HG02852 (cell line): Measurements from ENCODE around the gene KRTAP5-1.
A peak's percentile ranks its signal among the peaks of the same experiment; 100 is the strongest.
"Not testable (repeated sequence)": the region's sequence is repeated elsewhere in the genome, so short reads cannot be mapped to it uniquely, and the experiment has no call there.

Experiments used
- ATAC-seq: cut with Tn5 transposase; IDR thresholded peaks from one replicate; pipeline ENCODE4 v1.9.1; 2021; ENCODE audit warnings: mild to moderate bottlenecking, moderate library complexity; ENCODE audit not compliant: unreplicated experiment

KRTAP5-1 gene, protein sequence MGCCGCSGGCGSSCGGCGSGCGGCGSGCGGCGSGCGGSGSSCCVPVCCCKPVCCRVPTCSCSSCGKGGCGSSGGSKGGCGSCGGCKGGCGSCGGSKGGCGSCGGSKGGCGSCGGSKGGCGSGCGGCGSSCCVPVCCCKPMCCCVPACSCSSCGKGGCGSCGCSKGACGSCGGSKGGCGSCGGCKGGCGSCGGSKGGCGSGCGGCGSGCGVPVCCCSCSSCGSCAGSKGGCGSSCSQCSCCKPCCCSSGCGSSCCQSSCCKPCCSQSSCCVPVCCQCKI

DNA sequence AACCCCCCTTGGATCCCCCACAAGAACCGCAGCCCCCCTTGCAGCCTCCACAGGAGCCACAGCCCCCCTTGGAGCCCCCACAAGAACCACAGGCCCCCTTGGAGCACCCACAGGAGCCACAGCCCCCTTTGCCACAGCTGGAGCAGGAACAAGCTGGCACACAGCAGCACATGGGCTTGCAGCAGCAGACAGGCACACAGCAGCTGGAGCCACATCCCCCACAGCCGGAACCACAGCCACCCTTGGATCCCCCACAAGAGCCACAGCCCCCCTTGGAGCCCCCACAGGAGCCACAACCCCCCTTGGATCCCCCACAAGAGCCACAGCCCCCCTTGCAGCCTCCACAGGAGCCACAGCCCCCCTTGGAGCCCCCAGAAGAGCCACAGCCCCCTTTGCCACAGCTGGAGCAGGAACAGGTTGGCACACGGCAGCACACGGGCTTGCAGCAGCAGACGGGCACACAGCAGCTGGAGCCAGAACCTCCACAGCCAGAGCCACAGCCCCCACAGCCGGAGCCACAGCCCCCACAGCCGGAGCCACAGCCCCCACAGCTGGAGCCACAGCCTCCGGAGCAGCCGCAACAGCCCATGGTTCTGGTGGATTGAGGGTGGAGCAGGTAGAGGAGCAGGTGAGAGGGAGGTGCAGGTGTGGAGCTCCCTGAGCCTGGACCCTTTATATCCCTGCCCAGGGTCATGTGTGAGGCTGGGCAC is at the start of gene KRTAP5-1:
Gene KRTAP5-1 (minus strand): TSS at position 623 of the 710 bp plus-strand sequence. CDS start 34 bp downstream, at position 589.
- not testable (repeated sequence) for ATAC-seq

DNA sequence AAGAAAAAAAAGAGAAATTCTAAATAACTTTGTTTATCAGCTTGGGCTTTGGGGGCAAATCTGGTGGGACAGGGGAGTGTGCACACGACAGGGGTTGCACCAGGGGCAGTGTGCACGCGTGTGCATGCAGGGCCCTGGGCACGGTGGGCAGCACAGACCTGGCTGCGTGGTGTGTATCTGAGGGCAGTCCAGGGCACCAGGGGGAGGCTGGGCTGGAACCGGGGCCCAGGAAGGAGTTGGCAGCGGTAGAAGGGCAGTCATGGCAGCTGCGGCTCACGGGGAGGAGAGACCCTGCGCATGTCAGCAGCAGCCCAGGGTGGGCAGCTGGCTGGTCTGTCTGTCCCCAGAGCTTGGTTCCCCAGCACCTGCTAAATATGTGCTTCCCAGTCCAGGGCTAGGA is 48.8 kb upstream of the KRTAP5-1 start:
- no peak for ATAC-seq

DNA sequence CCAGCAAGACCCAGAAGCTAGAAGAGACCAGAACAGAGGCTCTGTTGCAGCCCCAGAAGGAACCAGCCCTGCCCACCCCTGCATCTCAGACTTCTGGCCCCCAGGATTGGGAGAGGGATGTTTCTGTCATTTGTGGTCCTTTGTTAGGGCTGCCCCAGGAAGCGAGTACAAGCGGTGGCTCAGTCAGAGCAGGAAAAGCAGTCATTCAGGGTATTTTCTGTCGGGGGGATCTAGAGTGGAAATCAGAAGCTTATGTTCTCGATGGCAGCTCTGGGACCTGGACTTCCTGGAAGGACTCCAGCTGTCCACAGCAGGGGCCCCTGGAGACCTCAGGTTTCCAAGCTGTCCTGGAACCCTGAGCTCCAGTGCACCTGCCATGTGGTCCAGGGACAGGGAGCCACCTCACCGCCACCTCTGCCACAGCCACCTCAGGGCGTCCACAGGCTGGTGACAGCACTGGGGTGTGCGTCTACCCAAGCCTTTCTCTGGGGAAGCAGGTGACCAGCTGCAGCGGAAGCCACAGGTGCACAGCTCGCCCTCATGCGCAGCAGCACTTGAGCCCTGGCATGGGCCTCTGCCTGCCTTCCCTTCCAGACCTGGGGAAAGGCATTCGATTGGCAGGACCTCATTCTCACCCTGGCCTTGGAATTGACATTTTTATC is 47.1 kb upstream of the KRTAP5-1 start:
- ATAC-seq, result no peak

DNA sequence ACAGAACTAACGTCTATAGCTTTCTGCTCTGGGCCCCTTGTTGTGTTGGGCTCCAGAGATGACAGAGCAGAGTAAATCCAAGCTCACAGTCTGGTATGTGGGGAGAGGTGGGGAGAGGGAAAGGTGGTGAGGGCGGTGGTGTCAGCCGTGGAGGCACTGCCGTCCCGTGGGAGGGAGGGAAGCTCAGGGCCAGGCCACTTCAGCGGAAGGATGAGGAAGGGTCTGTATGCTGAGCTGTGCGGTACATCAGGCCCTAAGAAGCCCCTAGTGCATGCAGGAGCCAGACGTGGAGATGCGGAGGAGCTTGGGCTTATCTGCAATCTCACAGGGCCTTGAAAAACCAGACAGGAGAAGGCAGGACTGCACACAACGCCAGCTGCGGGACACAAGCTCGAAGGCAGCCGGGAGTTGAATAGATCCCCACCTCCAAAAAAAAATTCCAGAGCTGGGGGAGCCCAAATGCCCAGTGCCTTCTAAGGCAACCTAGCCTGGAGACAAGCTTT is 46.0 kb upstream of the KRTAP5-1 start:
- ATAC-seq, result no peak

DNA sequence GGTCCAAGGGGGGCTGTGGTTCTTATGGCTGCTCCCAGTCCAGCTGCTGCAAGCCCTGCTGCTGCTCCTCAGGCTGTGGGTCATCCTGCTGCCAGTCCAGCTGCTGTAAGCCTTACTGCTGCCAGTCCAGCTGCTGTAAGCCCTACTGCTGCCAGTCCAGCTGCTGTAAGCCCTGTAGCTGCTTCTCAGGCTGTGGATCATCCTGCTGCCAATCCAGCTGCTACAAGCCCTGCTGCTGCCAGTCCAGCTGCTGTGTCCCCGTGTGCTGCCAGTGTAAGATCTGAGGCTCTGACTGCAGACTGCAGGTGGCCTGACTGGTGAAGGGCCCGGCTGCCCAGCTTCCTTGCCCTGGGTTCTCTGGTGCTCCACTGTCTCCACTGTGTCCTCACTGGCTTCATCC is 45.2 kb upstream of the KRTAP5-1 start:
- no peak for ATAC-seq

DNA sequence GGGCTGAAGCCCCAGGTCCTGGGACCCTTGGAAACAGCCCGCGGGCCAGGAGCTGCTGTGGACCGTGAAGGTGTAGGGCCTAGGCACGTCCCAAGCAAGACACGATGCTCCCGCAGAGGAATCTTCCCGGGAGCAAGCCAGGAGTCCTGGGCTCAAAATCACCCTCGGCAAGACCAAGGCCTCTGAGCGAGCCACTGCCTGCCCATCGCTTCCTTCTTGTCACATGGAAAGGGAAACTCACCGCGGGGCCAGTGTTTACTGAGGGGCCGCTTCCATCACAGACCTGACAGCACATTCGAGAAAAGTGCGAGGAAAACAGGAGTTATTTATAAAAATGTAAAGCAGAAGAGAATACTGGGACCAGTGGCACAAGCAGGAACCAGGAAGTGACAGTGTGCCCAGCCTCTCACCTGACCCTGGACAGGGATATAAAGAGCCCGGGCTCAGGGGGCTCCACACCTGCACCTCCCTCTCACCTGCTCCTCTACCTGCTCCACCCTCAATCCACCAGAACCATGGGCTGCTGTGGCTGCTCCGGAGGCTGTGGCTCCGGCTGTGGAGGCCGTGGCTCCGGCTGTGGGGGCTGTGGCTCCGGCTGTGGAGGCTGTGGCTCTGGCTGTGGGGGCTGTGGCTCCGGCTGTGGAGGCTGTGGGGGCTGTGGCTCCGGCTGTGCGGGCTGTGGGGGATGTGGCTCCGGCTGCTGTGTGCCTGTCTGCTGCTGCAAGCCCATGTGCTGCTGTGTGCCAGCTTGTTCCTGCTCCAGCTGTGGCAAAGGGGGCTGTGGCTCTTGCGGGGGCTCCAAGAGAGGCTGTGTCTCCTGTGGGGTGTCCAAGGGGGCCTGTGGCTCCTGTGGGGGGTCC is 44.5 kb upstream of the KRTAP5-1 start, which contains the start of gene KRTAP5-5:
Gene KRTAP5-5 (plus strand): TSS at position 450 of the 860 bp plus-strand sequence. CDS start 66 bp downstream, at position 516.
- no peak for ATAC-seq

DNA sequence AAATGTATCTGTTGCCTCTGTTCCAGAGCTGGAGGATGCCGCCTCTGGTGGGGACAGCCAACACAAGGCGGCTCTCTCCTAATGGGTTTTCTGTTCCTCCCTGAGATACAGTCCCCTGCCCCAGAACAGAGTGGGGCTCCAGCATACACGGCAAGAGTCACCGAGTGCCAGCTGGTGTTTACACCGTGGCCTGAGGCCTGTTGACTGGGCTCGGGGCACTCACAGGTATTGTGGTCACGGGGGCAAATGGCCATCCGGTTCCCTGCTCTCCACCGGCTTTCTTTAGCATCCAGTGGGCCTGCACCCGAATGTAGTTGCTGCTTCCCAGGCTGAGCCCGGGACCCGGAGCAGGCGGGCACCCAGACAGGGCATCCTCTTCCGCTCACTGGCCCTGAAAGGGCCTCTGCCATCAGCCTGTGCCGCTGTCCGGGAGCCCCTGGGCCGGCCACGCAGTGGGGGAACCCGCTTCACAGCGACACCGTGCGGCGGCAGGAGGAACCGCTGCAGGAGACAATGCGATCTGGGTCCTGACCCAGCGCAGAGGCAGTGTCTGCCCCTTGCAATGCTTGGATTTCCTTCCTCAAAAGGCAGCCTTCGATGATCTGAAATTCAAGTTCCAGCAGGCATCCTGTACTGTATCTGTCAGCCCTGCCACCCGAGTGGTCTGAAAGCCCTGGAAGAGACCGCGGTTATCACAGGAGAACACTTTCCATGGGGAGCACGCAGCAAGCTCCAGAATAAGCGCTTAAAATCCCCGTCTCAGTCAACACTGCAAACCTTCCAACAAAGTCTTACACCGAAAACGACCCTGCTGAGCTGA is 43.6 kb upstream of the KRTAP5-1 start:
- no peak for ATAC-seq

DNA sequence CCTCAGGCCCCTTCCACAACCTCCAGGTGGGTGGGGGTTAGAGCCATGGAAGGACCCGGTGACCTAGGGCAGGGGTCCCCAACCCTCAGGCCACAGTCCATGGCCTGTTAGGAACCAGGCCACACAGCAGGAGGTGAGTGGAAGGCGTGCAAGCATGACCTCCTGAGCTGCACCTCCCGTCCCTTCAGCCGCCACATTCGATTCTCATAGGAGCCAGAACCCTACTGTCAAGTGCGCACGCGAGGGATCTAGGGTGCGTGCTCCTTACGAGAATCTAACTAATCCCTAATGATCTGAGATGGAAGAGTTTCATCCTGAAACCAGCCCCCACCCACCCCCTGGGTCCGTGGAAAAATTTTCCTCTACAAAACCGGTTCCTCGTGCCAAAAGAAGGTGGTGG is 40.5 kb upstream of the KRTAP5-1 start:
- ATAC-seq, result no peak

DNA sequence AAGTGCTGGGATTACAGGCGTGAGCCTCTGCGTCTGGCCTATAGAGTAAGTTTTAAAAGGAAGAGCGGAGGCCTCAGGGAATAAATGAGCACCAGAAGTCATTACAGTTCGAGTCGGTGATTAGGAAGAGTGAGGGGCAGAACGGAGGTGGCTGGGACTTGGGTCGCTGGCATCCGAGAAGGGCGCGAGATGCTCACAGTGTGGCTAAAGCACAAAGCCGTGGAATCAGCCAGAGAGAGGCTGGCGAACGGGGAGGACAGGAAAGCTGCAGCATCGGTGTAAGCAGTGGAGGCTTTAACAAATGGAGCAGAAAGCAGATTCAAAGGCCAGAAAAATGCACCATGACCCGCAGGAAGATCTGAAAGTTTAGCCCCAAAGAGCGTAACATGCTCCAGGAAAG is 39.5 kb upstream of the KRTAP5-1 start:
- no peak for ATAC-seq

DNA sequence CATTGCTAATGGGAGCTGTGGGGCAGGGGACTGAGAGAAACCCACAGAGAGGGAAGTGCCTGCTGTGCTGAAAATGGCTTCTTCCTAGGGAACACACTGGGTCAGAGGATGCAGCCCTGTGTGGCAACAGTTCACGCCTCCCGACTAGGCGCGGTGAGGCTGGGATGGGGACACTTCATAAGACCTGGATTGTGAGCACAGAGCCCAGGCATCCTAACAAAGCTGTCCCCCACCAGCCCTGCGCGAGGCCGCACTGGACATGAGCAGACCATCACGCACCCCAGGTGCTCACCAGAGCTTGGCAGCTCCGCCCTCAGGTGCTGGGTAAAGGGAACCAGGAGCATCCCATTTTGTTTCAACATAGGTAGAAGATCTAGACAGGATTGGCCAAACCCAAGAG is 38.6 kb upstream of the KRTAP5-1 start:
- no peak for ATAC-seq

DNA sequence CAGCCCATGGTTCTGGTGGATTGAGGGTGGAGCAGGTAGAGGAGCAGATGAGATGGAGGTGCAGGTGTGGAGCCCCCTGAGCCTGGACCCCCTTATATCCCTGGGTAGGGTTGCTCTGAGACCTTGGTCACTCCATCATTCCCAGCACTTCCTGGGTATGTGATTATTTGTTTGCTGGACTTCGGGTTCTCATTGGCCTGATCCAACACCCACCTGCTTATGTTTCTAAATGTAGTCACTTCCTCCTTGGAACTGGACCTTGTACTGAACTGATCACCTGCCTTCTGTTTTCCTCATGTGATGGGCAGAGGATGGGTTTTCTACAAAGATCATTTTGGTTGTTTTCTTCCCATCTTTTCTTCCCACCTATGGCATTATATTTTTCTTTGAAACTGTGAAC is 37.0 kb upstream of the KRTAP5-1 start, which contains the start of gene KRTAP5-4:
Gene KRTAP5-4 (minus strand): TSS at position 53 of the 400 bp plus-strand sequence. CDS start 45 bp downstream, at position 8.
- ATAC-seq, result no peak

DNA sequence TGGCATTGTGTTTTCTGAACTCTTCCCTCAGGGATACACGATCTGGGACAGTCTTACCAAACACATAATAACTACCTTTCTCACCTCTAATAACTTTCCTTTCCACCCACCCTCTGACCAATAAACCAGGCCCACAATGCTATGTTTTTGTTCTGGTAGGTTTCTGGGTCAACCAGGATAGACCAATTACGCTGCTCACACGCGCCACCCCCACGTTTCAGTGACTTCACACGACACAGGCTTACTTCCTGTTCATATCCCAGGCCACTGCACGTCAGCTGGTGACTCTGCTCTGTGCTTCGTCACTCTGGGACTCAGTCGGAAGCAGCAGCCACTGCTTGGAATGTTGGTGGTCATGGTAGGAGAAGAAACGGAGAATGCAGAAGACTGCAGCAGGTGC is 34.4 kb upstream of the KRTAP5-1 start:
- no peak for ATAC-seq

DNA sequence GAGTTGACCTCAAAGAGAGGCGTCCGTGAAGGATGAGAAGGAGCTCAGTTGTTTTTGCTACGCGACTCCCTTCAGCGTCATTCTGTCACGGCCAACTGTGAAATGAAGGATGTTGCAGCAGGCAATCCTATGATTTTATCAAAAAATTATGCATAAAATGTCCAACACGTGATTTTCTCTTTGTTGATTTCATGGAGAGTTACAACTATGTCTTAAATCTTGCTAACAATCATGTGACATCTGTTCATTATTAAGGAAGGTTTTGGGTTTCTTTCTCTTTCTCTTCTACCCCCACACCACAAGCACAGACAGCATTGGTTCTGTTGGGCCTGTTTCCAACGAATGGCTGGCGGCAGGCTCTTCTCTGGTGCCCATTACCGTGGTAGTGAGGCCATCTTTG is 33.1 kb upstream of the KRTAP5-1 start:
- no peak for ATAC-seq

DNA sequence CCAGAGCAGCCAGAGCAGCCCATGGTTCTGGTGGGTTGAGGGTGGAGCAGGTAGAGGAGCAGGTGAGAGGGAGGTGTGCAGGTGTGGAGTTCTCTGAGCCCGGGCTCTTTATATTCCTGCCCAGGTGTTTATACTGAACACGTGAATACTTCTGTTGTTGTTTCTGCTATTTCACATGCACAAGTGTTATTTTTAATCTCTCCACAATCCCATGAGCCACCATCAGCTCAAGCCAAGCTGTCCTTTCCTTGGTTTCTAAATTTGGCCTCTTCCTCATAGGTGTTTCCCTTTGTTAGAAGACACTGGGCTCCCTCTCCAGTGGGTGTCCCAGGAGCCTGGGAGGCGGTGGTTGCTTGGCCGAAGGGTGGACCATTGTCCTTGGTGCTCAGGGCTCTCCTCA is 23.3 kb upstream of the KRTAP5-1 start, which contains the start of gene KRTAP5-3:
Gene KRTAP5-3 (minus strand): TSS at position 101 of the 400 bp plus-strand sequence. CDS start 78 bp downstream, at position 23.
- ATAC-seq, result no peak

DNA sequence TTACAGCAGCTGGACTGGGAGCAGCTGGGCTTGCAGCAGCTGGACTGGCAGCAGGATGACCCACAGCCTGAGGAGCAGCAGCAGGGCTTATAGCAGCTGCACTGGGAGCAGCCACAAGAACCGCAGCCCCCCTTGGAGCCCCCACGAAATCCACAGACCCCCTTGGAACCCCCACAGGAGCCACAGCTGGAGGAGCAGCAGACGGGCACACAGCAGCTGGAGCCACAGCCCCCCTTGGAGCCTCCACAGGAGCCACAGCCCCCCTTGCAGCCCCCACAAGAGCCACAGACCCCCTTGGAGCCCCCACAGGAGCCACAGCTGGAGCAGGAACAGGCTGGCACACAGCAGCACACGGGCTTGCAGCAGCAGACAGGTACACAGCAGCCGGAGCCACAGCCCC is 22.8 kb upstream of the KRTAP5-1 start:
- not testable (repeated sequence) for ATAC-seq

DNA sequence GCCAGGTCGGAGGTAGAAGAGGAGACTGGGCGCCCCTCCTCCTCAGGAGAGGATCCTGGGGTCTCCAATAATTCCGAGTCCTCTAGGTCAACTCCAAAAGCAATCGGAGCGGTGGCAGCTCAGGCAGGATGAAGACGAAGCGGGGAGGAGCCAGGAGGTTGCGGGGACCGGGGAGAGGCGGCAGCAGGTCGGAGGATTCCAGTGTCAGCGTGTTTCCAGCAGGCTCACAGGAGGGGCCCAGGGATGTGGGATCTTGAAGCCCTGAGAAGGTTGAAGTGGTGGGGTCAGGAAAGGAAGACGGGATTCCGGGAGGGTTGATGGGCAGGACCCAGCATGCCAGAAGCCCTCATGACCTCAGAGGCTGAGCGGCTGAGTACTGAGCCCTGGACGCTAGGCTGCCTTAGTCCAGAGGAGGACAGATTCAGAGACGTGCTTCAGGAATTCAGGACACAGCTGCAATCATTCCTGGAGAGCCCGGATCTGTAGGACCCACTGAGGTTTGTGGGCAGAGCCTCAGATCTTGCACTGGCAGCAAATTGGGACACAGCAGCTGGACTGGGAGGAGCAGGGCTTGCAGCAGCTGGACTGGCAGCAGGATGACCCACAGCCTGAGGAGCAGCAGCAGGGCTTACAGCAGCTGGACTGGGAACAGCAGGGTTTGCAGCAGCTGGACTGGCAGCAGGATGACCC is 22.2 kb upstream of the KRTAP5-1 start:
- not testable (repeated sequence) for ATAC-seq

DNA sequence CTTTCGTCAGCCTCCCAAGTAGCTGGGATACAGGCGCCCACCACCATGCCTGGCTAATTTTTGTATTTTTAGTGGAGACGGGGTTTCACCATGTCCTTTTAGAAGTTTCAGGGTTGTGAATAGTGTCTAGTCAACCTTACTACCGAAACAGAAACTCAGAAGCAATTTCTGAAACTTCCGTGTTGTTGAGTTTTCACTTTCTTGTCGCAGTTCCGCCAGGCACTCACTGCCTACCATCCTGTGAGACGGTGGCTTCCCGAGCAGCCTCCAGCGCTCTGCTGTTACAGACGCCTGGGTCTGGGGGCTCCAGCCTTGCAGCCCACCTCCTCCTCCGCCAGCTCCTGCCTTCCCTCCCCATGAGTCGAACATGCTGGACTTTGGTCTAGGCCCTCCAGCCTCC is 20.8 kb upstream of the KRTAP5-1 start:
- peak; percentile 88 for ATAC-seq

DNA sequence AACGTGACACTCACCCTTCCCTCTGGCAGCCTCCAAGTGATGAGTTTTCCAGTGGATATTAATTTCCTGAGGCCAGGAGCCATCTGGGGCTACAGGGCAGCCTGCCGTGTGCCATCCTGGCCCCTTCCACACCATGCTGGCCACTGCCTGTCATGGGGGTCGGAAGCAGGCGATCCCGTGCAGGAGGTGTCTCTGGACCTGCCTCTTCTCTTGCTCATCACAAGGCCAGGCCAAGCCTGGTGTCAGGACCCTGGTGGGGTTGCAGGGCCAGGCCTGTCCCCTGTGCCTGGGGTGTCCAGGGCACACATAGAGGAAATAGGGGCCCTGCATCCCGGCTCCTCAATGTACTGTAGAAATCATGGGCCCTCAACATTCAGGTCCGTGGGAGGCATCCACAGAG is 19.6 kb upstream of the KRTAP5-1 start:
- ATAC-seq, result no peak

DNA sequence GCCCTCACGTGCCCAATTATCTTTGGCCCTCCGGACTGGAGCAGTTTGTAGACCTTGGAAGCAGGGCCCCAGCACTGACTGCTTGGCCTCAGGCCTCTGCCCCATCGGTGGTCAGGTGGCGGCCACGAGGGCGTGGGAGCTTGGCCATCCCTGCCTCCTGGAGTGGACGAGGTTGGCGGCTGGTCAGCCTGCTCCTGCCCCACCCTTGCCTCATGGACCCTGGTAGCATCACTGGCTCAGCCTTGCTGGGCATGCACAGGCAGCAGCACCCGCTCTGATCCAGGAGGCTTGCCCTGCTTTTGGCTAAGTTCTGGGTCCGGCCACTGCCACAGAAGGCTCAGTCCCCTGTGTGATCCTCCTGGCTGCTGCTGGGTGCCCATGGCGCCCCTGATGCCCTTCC is 19.1 kb upstream of the KRTAP5-1 start:
- no peak for ATAC-seq
